Muscle layer of colon (tissue), 2 donors: ENCODE data around the gene OPA1.

ENCODE experiments used
- H3K27ac ChIP-seq: one replicate; pipeline ENCODE4 v1.7.0; 2013; ENCODE audit warnings: low read depth, mild to moderate bottlenecking, low read length, moderate library complexity
- H3K27me3 ChIP-seq, 2 donors: one replicate each; pipeline ENCODE4 v1.7.0; 2013; ENCODE audit warnings: low read length in 2 of 2, mild to moderate bottlenecking in 2 of 2; ENCODE audit not compliant: insufficient read depth in 2 of 2, control insufficient read depth in 1 of 2
- H3K36me3 ChIP-seq: one replicate; pipeline ENCODE4 v1.7.0; 2013; ENCODE audit warnings: mild to moderate bottlenecking, low read length; ENCODE audit not compliant: insufficient read depth
- H3K4me1 ChIP-seq: one replicate; pipeline ENCODE4 v1.7.0; 2013; ENCODE audit warnings: mild to moderate bottlenecking, low read length; ENCODE audit not compliant: insufficient read depth
- H3K4me3 ChIP-seq, 2 donors: one replicate each; pipeline ENCODE4 v1.7.0; 2013; ENCODE audit warnings: low read length in 2 of 2, low read depth in 1 of 2, mild to moderate bottlenecking in 1 of 2, moderate library complexity in 1 of 2
- H3K9ac ChIP-seq: one replicate; pipeline ENCODE4 v1.7.0; 2013; ENCODE audit warnings: low read length
- H3K9me3 ChIP-seq: one replicate; pipeline ENCODE4 v1.7.0; 2013; ENCODE audit warnings: mild to moderate bottlenecking, low read length
- donor health status: abdominal sarcoma.
- donor health status: Adenocarcinoma of cecum.

The OPA1 gene

DNA sequence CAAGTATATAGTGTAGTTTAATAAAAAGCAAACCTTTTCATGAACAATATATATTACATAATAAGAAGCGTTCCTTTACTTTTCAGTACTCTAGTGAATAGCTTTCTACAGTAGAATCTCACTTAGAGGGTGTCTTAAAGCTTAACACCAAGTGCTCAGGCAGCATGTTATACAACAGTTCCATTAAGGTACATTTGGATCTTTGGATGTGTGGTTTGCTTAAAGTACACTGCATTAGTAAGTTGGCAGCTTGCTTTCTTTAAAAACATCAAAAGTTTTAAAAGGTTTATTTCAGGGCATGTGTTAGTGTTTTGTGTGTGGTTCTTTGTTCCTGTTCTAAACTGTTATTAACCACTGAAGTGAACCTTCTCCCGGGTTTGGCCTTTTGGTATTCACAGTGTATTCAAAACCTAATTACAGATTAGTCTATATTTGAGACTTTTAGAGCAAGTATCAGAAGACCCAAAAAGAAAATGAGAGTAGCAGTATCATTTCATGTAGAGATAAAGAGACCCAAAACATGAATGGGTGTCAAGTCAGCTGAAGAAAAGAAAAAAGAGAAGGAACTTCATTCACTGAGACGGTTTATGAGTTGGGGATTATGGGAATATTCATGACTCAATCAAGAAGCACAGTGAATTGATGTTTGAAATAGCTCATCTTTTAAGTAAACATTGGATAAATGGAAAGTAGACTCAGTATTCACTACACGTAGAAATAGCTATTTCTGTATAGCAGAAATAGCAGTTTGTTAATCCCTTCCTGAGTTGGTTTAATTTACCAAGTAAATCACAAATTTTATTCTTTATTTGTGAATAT, 93.9 kb downstream of the OPA1 start:
- H3K36me3 ChIP-seq = peaks cover under 1% of the 10 kb centered on the region
- H3K27me3 ChIP-seq = no peaks in the 10 kb centered on the region
- no peak overlapping the region for H3K27ac ChIP-seq
- H3K9me3 ChIP-seq = no peaks in the 10 kb centered on the region
- H3K4me1 ChIP-seq = peaks cover 5% of the 10 kb centered on the region
- H3K9ac ChIP-seq = no peak overlapping the region
- H3K4me3 ChIP-seq = no peak overlapping the region

DNA sequence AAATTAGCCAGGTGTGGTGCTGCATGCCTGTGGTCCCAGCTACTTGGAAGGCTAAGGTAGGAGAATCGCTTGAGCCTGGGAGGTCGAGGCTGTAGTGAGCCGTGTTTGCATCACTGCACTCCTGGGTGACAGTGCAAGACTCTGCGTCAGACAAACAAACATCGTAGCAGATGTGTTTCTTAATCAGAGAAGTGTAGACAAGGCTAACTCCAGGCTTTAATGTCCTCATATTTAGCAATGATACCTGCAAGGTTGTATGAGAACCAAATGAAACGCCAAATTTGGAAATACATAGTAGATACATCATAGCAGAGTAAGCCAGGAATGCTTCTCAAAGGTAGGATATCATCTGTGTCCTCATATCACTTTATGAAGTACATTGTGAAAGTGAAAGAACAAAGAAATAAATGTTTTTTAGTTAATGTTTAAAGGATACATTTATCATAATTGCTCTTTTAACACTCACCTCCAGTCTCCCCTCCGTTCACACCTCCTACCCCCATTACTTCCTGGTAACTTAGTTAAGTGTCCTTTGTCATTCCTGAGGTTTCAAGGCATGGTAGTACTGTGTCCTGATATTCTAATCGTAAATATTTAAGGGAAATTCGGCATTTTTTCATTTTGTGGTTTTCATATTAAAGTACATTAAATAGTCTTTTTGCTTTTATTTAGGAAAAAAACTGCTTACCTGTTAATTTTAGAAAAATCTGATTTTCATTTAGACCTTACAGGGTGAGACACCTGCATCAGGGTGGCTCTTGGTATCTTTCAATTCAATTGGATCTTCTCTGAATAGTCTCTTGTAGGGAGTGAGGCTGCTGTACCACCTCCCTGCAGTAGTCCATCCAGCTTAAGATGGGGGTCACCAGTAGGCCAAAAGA, 96.1 kb downstream of the OPA1 start:
- Histone ChIP-seq H3K36me3 (peaks cover 5% of the 10 kb centered on the region), H3K4me3 (no peak overlapping the region), H3K4me1 (peaks cover 5% of the 10 kb centered on the region), H3K27ac (no peak overlapping the region), H3K9me3 (no peaks in the 10 kb centered on the region), H3K9ac (no peak overlapping the region), H3K27me3 (no peaks in the 10 kb centered on the region)

DNA sequence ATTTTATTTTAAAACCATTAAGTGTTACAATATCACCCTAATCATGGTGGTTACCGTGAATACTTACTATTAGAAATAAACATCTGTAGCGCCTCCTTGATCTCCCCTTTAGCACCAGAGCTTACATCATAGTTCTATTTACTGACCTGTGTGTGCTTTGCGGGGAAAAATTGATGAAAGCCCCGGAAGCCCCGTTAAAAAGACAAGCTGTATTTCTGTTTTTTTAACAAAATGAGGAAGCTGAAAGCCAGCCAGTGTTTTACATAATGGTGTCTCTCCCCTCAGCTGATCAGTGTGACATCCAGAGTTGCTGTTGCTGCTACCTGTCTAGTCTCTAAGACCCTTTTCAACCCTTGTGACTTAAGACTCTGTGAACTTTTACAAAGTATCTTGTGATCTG, 100.8 kb downstream of the OPA1 start:
- H3K27me3 ChIP-seq = no peaks in the 10 kb centered on the region
- no peaks in the 10 kb centered on the region for H3K9me3 ChIP-seq
- no peaks in the 10 kb centered on the region for H3K4me1 ChIP-seq
- peaks cover 15% of the 10 kb centered on the region for H3K36me3 ChIP-seq
- H3K27ac ChIP-seq = no peak overlapping the region
- no peak overlapping the region for H3K4me3 ChIP-seq
- H3K9ac ChIP-seq = no peak overlapping the region

DNA sequence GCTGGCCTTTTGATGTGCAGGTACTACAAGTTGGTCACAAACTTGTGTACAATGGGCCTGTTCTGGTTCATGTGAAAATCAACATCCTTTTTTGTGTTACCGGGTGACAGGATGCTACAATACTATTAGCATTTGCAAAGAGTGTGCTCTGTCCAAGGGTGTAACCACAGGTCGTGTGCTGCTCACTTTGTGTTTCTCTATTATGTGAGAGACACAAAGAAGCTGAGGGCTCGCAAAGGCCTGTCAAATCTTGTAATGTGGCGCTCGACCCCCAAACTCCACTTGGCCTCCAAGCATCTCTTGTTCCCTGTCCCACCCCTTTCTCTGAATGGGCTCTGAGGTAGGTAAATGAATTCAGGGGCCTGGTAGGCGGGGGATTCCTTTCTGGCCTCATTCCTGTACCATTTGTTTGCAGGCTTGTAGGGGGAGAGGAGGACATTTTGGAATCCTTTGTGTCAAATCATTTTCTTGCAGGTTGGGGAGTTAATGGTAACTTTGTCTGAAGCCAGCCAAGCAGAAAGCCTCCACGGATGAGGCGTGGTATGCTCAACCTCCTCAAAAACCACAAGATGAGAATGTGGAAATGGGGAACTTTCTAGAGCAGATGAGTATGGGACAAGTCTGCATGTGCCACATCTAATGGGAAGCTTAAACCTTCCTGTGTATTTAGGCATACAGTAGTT, 109.1 kb downstream of the OPA1 start:
- Histone ChIP-seq H3K36me3 (no peaks in the 10 kb centered on the region), H3K27me3 (no peaks in the 10 kb centered on the region), H3K4me1 (no peaks in the 10 kb centered on the region), H3K9ac (no peak overlapping the region), H3K27ac (no peak overlapping the region), H3K9me3 (no peaks in the 10 kb centered on the region), H3K4me3 (no peak overlapping the region)

DNA sequence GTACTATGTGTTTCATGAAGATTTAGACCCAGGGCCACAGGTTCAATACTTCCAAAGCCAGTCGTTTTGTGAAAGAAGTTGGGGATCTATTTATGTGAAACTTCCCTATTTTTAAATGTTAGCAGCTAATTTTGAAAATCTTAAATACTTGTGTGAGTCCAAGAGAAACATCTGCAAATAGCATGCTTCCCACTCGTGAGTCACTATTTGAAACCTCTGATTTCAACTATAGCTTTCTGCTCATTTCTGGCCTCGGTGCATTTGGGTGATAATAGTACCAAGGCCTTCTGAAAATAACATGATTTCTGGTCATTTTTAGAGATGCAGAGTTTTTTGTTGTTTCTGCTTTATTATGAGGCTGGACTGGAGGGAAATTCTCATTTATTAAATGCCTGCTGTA, 110.0 kb downstream of the OPA1 start:
- H3K9me3 ChIP-seq = no peaks in the 10 kb centered on the region
- no peak overlapping the region for H3K27ac ChIP-seq
- H3K36me3 ChIP-seq = no peaks in the 10 kb centered on the region
- H3K9ac ChIP-seq = no peak overlapping the region
- H3K27me3 ChIP-seq = no peaks in the 10 kb centered on the region
- no peak overlapping the region for H3K4me3 ChIP-seq
- H3K4me1 ChIP-seq = no peaks in the 10 kb centered on the region

DNA sequence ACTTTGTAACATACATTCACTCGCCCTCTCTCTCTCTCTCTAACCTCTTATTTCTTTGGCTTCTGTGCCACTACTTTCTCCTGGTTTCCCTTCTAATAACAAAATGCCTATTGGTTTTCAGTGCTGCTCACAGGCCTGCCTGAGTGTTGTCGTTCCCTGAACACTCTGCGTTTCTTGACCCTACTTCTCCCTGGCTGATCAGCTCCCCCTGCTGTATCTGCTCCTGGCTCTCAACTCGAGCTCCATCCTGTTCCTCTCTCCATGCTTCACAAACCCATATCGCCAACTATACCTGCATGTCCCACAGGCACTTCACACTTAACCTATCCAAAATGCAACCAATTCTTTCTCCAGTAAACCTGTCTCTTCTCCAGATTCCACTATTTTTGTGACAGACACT, 111.4 kb downstream of the OPA1 start:
- Histone ChIP-seq H3K4me1 (no peaks in the 10 kb centered on the region), H3K36me3 (no peaks in the 10 kb centered on the region), H3K4me3 (no peak overlapping the region), H3K27ac (no peak overlapping the region), H3K9me3 (no peaks in the 10 kb centered on the region), H3K9ac (no peak overlapping the region), H3K27me3 (no peaks in the 10 kb centered on the region)

DNA sequence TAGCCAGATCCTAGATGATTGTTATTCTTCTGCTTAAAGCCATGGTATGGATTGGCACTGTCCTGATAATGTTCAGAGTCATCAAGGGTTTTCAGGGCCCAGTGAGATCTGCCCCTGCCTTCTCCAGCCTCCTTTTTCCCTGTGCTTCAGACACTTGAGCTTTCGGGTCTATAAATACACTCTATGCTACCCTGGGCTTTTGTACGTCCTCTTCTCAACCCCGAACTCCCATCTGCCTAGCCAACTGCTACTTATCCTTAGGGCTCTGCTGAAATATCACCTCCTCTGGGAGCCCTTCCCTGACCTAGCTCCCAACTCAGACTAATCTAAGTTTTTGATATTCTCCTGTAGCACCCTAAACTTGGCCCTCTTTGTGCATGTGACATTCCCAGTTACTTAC, 115.3 kb downstream of the OPA1 start:
- Histone ChIP-seq H3K27ac (no peak overlapping the region), H3K27me3 (no peaks in the 10 kb centered on the region), H3K4me3 (no peak overlapping the region), H3K4me1 (no peaks in the 10 kb centered on the region), H3K9ac (no peak overlapping the region), H3K9me3 (no peaks in the 10 kb centered on the region), H3K36me3 (no peaks in the 10 kb centered on the region)

DNA sequence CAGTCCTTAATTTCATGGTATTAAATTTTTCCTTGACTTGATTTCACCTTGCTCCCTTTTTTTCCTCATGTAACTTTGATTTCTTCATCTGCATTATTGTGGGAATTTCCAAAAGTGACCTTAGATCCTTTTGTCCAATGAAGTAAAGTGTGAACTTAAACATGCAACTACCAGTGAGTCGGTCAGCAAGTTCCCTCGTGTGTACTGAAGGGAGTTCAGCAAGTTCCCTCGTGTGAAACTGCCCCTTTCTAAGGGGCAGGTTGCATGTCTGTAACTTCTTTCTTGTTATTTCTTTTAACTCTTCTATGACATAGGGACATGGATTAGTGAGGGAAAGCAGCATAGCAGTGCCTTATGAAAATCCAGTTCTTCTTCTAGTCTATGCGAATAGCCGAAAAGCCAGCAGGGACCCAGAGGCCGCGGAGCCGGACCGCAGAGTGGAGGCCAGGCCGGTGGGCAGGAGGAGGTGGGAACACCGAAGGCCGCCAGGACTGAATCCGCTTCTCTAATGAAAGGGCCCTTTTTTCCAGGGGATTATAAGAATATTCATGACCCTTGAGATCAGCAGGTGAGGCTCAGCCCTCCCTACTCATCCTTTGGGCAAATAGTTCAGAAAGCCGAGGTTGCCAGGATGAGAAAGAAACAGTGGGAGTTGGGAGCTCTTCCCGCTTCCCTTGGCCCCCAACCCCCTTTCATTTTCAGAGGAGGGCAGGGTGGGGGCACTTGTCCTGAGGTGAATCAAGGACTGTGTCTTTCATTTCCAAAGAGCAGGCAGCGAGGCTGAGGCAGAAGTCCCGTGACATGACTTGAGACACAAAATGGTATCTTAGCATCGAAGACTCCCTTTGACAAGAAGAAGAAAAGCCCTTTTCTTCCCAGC, 117.5 kb downstream of the OPA1 start:
- H3K36me3 ChIP-seq = no peaks in the 10 kb centered on the region
- no peaks in the 10 kb centered on the region for H3K27me3 ChIP-seq
- H3K9ac ChIP-seq = no peak overlapping the region
- no peak overlapping the region for H3K4me3 ChIP-seq
- no peaks in the 10 kb centered on the region for H3K4me1 ChIP-seq
- H3K27ac ChIP-seq = no peak overlapping the region
- H3K9me3 ChIP-seq = no peaks in the 10 kb centered on the region

DNA sequence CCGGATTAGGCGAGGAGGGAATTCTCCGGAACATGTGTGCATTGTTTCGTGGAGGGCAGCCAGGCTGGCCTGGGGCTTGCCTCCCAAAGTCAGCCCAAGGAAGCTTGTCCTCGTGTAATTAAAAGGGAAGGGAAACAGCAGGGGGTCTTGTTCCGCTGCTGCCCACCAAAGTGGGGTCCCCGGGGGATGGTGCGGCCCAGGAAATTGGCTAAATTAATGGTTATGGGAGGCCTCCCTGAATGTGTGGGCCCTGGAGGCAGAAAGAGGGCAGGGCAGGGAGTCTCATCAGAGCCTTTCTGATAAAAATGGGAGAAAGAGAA, 118.1 kb downstream of the OPA1 start:
- no peak overlapping the region for H3K9ac ChIP-seq
- no peaks in the 10 kb centered on the region for H3K9me3 ChIP-seq

DNA sequence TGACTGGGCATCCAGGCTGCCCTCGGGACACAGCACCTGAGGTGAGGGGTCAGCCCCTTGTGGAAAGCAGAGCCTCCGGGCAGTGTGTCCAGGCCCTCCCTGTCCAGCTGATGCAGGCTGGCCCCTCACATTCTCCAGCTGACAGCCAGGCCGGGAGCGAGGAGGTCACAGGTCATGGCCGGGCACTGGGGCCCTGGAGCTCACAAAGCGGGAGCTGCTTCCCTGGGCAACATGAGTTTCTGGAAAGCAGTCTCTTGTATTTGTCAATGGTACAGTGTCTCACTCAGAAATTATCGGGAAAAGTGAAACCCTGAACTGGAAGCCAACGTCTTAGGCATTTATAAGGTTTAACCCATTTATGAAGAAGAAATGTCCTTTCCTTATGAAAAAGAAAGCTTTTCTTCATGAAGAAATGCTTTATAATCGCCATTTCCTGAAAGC, 118.5 kb downstream of the OPA1 start:
- no peaks in the 10 kb centered on the region for H3K27me3 ChIP-seq
- no peaks in the 10 kb centered on the region for H3K4me1 ChIP-seq
- no peak overlapping the region for H3K27ac ChIP-seq
- no peaks in the 10 kb centered on the region for H3K36me3 ChIP-seq
- no peak overlapping the region for H3K9ac ChIP-seq
- no peak overlapping the region for H3K4me3 ChIP-seq
- H3K9me3 ChIP-seq = no peaks in the 10 kb centered on the region

More for the DNA sequence above, 118.1 kb downstream of the OPA1 start:
- H3K36me3 ChIP-seq = no peaks in the 10 kb centered on the region
- no peak overlapping the region for H3K4me3 ChIP-seq
- no peaks in the 10 kb centered on the region for H3K4me1 ChIP-seq
- no peaks in the 10 kb centered on the region for H3K27me3 ChIP-seq
- no peak overlapping the region for H3K27ac ChIP-seq
